DOHH2 (cell line): ENCODE results near the gene WNT3A.

Experiments
- CTCF ChIP-seq: fragments of 200-600 bp; sonication (generic); IDR thresholded peaks from one replicate; pipeline ENCODE4 v1.5.1; 2014; ENCODE audit warnings: antibody characterized with exemption, mild to moderate bottlenecking, low read depth, low read length; ENCODE audit not compliant: poor library complexity, severe bottlenecking
- EZH2phosphoT487 ChIP-seq: fragments of 200-600 bp; sonication (generic); IDR thresholded peaks from 2 replicates; pipeline ENCODE4 v1.6.1; 2017; ENCODE audit warnings: borderline replicate concordance, mild to moderate bottlenecking, antibody characterized with exemption, low read length, moderate library complexity, mixed read lengths

- TF ChIP-seq CTCF (no peak), EZH2phosphoT487 (no peak)
These were observed 101.4 kb downstream of the WNT3A start for GRCh38 chr1:228108055-228108690.
